GM12878 (cell line): Measurements from ENCODE around the gene APOA4. TPM values are rescaled to one million over a fixed set of nuclear protein-coding genes. Genes with fewer than 3 reads are reported as not detected.

Experiments
- ATAC-seq: fragments of 200-7000 bp; cut with Tn5 transposase; 3 replicates; pipeline ENCODE4 v1.9.1; 2020; ENCODE audit warnings: mild to moderate bottlenecking, moderate library complexity
- BruUV-seq: library from RNA; stranded (reverse); fragments of 400-500 nt; replicated peaks from 2 replicates; lab custom pipeline; 2021; lab: Mats Ljungman, UMichigan
- CTCF ChIA-PET: fragments of 300-600 bp; sonication (Branson Sonifier 250); formaldehyde crosslinking; extraction: SDS; loops from one replicate; lab custom pipeline; 2021; ENCODE audit warnings: inconsistent platforms; lab: Yijun Ruan, JAX
- POLR2A ChIA-PET: fragments of 350-600 bp; formaldehyde crosslinking; extraction: SDS; loops from one replicate; lab custom pipeline; 2021; ENCODE audit warnings: inconsistent platforms; lab: Charles Lee
- RAD21 ChIA-PET: fragments of 300-600 bp; sonication (Branson Sonifier 250); formaldehyde crosslinking; loops from one replicate; lab custom pipeline; 2023; ENCODE audit warnings: antibody characterized with exemption; ENCODE audit not compliant: unreplicated experiment; lab: Charles Lee
- SMC1A ChIA-PET: fragments of 300-600 bp; sonication (Branson Sonifier 250); formaldehyde crosslinking; loops from one replicate; lab custom pipeline; 2023; ENCODE audit not compliant: unreplicated experiment, uncharacterized antibody; lab: Charles Lee
- DNase-seq: peaks from one replicate; pipeline ENCODE4 v3.0.0-alpha.2; 2011; ENCODE audit warnings: low read depth, low spot score
- FAIRE-seq: peaks from 3 replicates; lab custom pipeline; 2011; peaks lifted over from hg19 to GRCh38; lab: Jason Lieb, UNC
- H2AFZ ChIP-seq: 2 replicates; pipeline ENCODE4 v1.6.0; 2011; ENCODE audit warnings: low read depth, low read length, control low read depth; ENCODE audit not compliant: control insufficient read depth
- H3K27ac ChIP-seq: 2 replicates; pipeline ENCODE4 v1.5.1; 2011; ENCODE audit warnings: control low read depth; ENCODE audit not compliant: control insufficient read depth, insufficient read depth
- H3K27me3 ChIP-seq, 2 experiments: replicated peaks in 1 of 2; 2 replicates each; pipeline versions ENCODE4 v1.6.0 to v1.6.1; 2011; ENCODE audit warnings: low read length in 1 of 2; ENCODE audit not compliant: control insufficient read depth in 2 of 2, insufficient read depth in 2 of 2
- H3K36me3 ChIP-seq, 2 experiments: 2 replicates each; pipeline ENCODE4 v1.5.1; 2011; ENCODE audit warnings: low read length in 1 of 2; ENCODE audit not compliant: control insufficient read depth in 2 of 2, insufficient read depth in 2 of 2
- H3K4me1 ChIP-seq: 2 replicates; pipeline ENCODE4 v1.6.1; 2011; ENCODE audit warnings: mild to moderate bottlenecking, low read length, moderate library complexity, mixed read lengths; ENCODE audit not compliant: control insufficient read depth, insufficient read depth
- H3K4me2 ChIP-seq: 2 replicates; pipeline ENCODE4 v1.6.0; 2011; ENCODE audit warnings: control low read depth; ENCODE audit not compliant: control insufficient read depth, insufficient read depth
- H3K4me3 ChIP-seq: fragments of 200-600 bp; sonication (generic); 2 replicates; pipeline ENCODE4 v1.5.1; 2016
- H3K79me2 ChIP-seq: 2 replicates; pipeline ENCODE4 v1.6.0; 2011; ENCODE audit warnings: low read length; ENCODE audit not compliant: control insufficient read depth, insufficient read depth
- H3K9ac ChIP-seq: 2 replicates; pipeline ENCODE4 v1.8.0; 2011; ENCODE audit warnings: low read length, control low read depth, mixed read lengths; ENCODE audit not compliant: control insufficient read depth, insufficient read depth
- H3K9me3 ChIP-seq: replicated peaks from 3 replicates; pipeline ENCODE4 v1.5.1; 2011; ENCODE audit warnings: mild to moderate bottlenecking, low read length; ENCODE audit not compliant: control insufficient read depth, insufficient read depth
- H4K20me1 ChIP-seq: 2 replicates; pipeline ENCODE4 v1.6.0; 2011; ENCODE audit not compliant: control insufficient read depth, insufficient read depth
- ATF7 ChIP-seq: fragments of 450-650 bp; IDR thresholded peaks from 2 replicates; pipeline ENCODE4 v1.6.1; 2016; ENCODE audit warnings: low read depth, mild to moderate bottlenecking
- CEBPZ ChIP-seq: fragments of 150-350 bp; IDR thresholded peaks from 2 replicates; pipeline ENCODE4 v1.6.1; 2016; ENCODE audit warnings: low read depth, low read length
- EGR1 ChIP-seq, 2 experiments: IDR thresholded peaks; 1 replicate in 1 of 2; 2 replicates in 1 of 2; pipeline ENCODE4 v1.6.1; 2011 to 2012; ENCODE audit warnings: low read depth in 2 of 2, low read length in 2 of 2, borderline replicate concordance in 1 of 2, mild to moderate bottlenecking in 1 of 2, moderate library complexity in 1 of 2
- ESRRA ChIP-seq: IDR thresholded peaks from 2 replicates; pipeline ENCODE4 v1.6.1; 2012; ENCODE audit warnings: mild to moderate bottlenecking, low read length, improper control_type of control experiment
- KDM1A ChIP-seq: fragments of 200-600 bp; sonication (generic); IDR thresholded peaks from 2 replicates; pipeline ENCODE4 v1.6.1; 2016; ENCODE audit warnings: borderline replicate concordance
- PML ChIP-seq: IDR thresholded peaks from 2 replicates; pipeline ENCODE4 v1.6.1; 2012; ENCODE audit warnings: low read length, inconsistent platforms
- RB1 ChIP-seq: fragments of 450-650 bp; formaldehyde crosslinking; IDR thresholded peaks from 2 replicates; pipeline ENCODE4 v1.6.1; 2017; ENCODE audit warnings: mild to moderate bottlenecking, borderline replicate concordance
- WGBS: methylation state at CpG from one replicate; pipeline ENCODE4 v1.1.6; 2016; ENCODE audit warnings: low lambda C conversion rate; ENCODE audit not compliant: insufficient replicate concordance, insufficient coverage; ENCODE audit errors: missing lambda C conversion rate; 5-methylcytosine and 5-hydroxymethylcytosine counted together
- in situ Hi-C: fragments of 300-500 bp; cut with MboI; formaldehyde crosslinking; loops from 9 replicates; pipeline ENCODE4 v1.14.3; 2018; ENCODE audit warnings: mixed read lengths
- intact Hi-C: fragments of 100-400 bp; cut with micrococcal nuclease; formaldehyde crosslinking; loops from one replicate; pipeline ENCODE4 v1.14.2; 2022; ENCODE audit not compliant: unreplicated experiment
- polyA plus RNA-seq, 11 experiments: library from polyadenylated mRNA; depleted of rRNA in 4 of 11; unstranded in 6 of 11; stranded (reverse) in 5 of 11; fragments of >200 nt; fragmentation: Nextera tagmentation in 4 of 11; fragmentation: Illumina TruSeq in 1 of 11; extraction: Ambion mirVana in 4 of 11; extraction: Trizol in 1 of 11; gene quantifications; 1 replicate in 1 of 11; 2 replicates in 10 of 11; pipeline versions ENCODE4 v1.2.1 to v1.2.3, GENCODE V29; 2011 to 2016; ENCODE audit warnings: inconsistent platforms in 2 of 11, missing spikeins in 2 of 11, low read depth in 1 of 11
- total RNA-seq, 4 experiments: library from RNA; depleted of rRNA in 3 of 4; stranded (reverse); fragments of >200 nt in 3 of 4; fragmentation: Illumina TruSeq in 1 of 4; extraction: Trizol in 1 of 4; gene quantifications; 2 replicates each; pipeline versions ENCODE4 v1.2.1 to v1.2.3, GENCODE V29; 2013 to 2021

Gene APOA4
- total and polyA plus RNA-seq, 10 of the 15 experiments (the other 5 are each of a cell fraction or from before 2014, with no cell fraction given), result not detected

GRCh38 chr11:116777056-116777455, 46.0 kb downstream of the APOA4 start:
- WGBS, result over 99% methylated on average over 7 of the region's 7 CpGs
- ChIA-PET POLR2A (interaction anchor here (1.5 kb wide), 1 partner anchor 10 kb away, joined by 3 read pairs; no protein-coding TSS in a partner anchor), SMC1A (interaction anchor here (1.9 kb wide), 1 partner anchor 9 kb away, joined by 9 read pairs; no protein-coding TSS in a partner anchor), RAD21 (no interaction called here), CTCF (interaction anchor here (0.7 to 1.4 kb wide), 4 partner anchors 12 to 398 kb away, joined by 3 to 5 read pairs (median 4); partner anchors contain the start of gene APOA5)
- Histone ChIP-seq H3K4me1 (no peaks in the 10 kb centered on the region), H3K4me3 (no peak overlapping the region), H3K36me3 (peaks cover 6 to 25% of the 10 kb centered on the region in 2 experiments), H3K27ac (no peak overlapping the region), H4K20me1 (no peaks in the 10 kb centered on the region), H3K9me3 (no peaks in the 10 kb centered on the region), H2AFZ (no peak overlapping the region), H3K9ac (no peak overlapping the region), H3K79me2 (peaks cover 7% of the 10 kb centered on the region), H3K4me2 (no peak overlapping the region), H3K27me3 (no peaks in the 10 kb centered on the region)
- DNase-seq, result no peak
- no peak for ATAC-seq
- no TSS peak for BruUV-seq
- intact Hi-C loops (no loop called here), in situ Hi-C loops (no loop called here)
- FAIRE-seq, result no peak
- TF ChIP-seq EGR1 (IDR thresholded peaks at IDR 0.05; ENCODE audit: borderline replicate concordance in 1 of 2, low read depth in 2 of 2, low read length in 2 of 2) (no peak), ATF7 (no peak), ESRRA (no peak), KDM1A (no peak), RB1 (no peak), PML (no peak), CEBPZ (no peak)
